Thoracic aorta (tissue), 2 donors: ENCODE results near the gene CCNL2. TPM values are rescaled to one million over a fixed set of nuclear protein-coding genes. Genes with fewer than 3 reads are reported as not detected.

Source experiments
- ATAC-seq: fragments of 150-250 bp; one replicate; pipeline ENCODE4 v1.8.0; 2017; ENCODE audit warnings: low read depth; ENCODE audit not compliant: insufficient number of reproducible peaks, low FRiP score
- DNase-seq: peaks from one replicate; pipeline ENCODE4 v3.0.0-alpha.2; 2020; ENCODE audit warnings: low spot score
- H3K27ac ChIP-seq, 2 donors: fragments of 200-600 bp; sonication (generic); 1 replicate in 1 of 2; 2 replicates in 1 of 2; pipeline ENCODE4 v1.5.1; 2016; ENCODE audit warnings: mild to moderate bottlenecking in 2 of 2, moderate library complexity in 2 of 2
- H3K27me3 ChIP-seq: fragments of 200-600 bp; sonication (generic); replicated peaks from 2 replicates; pipeline ENCODE4 v1.6.0; 2016; ENCODE audit warnings: mild to moderate bottlenecking; ENCODE audit not compliant: insufficient read depth
- H3K36me3 ChIP-seq: fragments of 200-600 bp; sonication (generic); one replicate; pipeline ENCODE4 v1.5.1; 2016
- H3K4me1 ChIP-seq, 2 donors: fragments of 200-600 bp; sonication (generic); 1 replicate in 1 of 2; 2 replicates in 1 of 2; pipeline versions ENCODE4 v1.5.1 to v1.6.0; 2016; ENCODE audit warnings: low read depth in 2 of 2, mild to moderate bottlenecking in 1 of 2; ENCODE audit not compliant: control insufficient read depth in 1 of 2
- H3K4me3 ChIP-seq: fragments of 200-600 bp; sonication (generic); 2 replicates; pipeline ENCODE4 v1.5.1; 2016; ENCODE audit warnings: mild to moderate bottlenecking
- H3K9me3 ChIP-seq: fragments of 200-600 bp; sonication (generic); 2 replicates; pipeline ENCODE4 v1.5.1; 2016
- CTCF ChIP-seq: fragments of 200-600 bp; sonication (generic); IDR thresholded peaks from one replicate; pipeline ENCODE4 v1.5.1; 2019; ENCODE audit warnings: antibody characterized with exemption
- total RNA-seq, 2 donors: library from RNA; depleted of rRNA; stranded (reverse); fragments of >200 nt; gene quantifications; one replicate each; pipeline versions ENCODE4 v1.1.0 to v1.2.3, GENCODE V29; 2016

Gene CCNL2
- total RNA-seq, 2 donors from 2014 or later = 214 to 313 TPM

GRCh38 chr1:1439546-1440261 lies 40.6 kb upstream of the CCNL2 start:
- no peaks in the 10 kb centered on the region for H3K9me3 ChIP-seq
- peaks cover 6 to 21% of the 10 kb centered on the region in 2 donors for H3K4me1 ChIP-seq
- no peak overlapping the region for H3K4me3 ChIP-seq
- ATAC-seq = no peak
- no peak for TF ChIP-seq CTCF
- H3K36me3 ChIP-seq = no peaks in the 10 kb centered on the region
- DNase-seq = no peak
- H3K27ac ChIP-seq = no peak overlapping the region
- no peaks in the 10 kb centered on the region for H3K27me3 ChIP-seq

- H3K9me3 ChIP-seq = no peaks in the 10 kb centered on the region
- H3K4me3 ChIP-seq = no peak overlapping the region
- no peaks in the 10 kb centered on the region for H3K36me3 ChIP-seq
- H3K4me1 ChIP-seq = peaks cover 9 to 30% of the 10 kb centered on the region in 2 donors
- no peaks in the 10 kb centered on the region for H3K27me3 ChIP-seq
- DNase-seq (no peak), ATAC-seq (no peak)
- H3K27ac ChIP-seq = no peak overlapping the region
- no peak for TF ChIP-seq CTCF
Observed at GRCh38 chr1:1438531-1439381, 39.6 kb upstream of the CCNL2 start.

GRCh38 chr1:1437904-1438376 lies 38.8 kb upstream of the CCNL2 start:
- no peak overlapping the region for H3K27ac ChIP-seq
- H3K4me3 ChIP-seq = no peak overlapping the region
- ATAC-seq (no peak), DNase-seq (no peak)
- H3K9me3 ChIP-seq = no peaks in the 10 kb centered on the region
- no peaks in the 10 kb centered on the region for H3K27me3 ChIP-seq
- no peak for TF ChIP-seq CTCF
- H3K36me3 ChIP-seq = no peaks in the 10 kb centered on the region
- H3K4me1 ChIP-seq = peaks cover 9 to 36% of the 10 kb centered on the region in 2 donors

GRCh38 chr1:1437033-1437903 lies 38.1 kb upstream of the CCNL2 start:
- Histone ChIP-seq H3K27ac (no peak overlapping the region), H3K36me3 (no peaks in the 10 kb centered on the region), H3K9me3 (no peaks in the 10 kb centered on the region), H3K4me3 (no peak overlapping the region), H3K27me3 (no peaks in the 10 kb centered on the region), H3K4me1 (peaks cover 9 to 36% of the 10 kb centered on the region in 2 donors)
- ATAC-seq (no peak), DNase-seq (no peak)
- no peak for TF ChIP-seq CTCF
